Endothelial cell of umbilical vein (primary cell): ENCODE results near the gene DHDH.

Experiments used
- EZH2 ChIP-seq: IDR thresholded peaks from 2 replicates; pipeline ENCODE4 v1.6.1; 2012; ENCODE audit warnings: borderline replicate concordance, low read depth, mild to moderate bottlenecking, moderate library complexity, low read length, inconsistent platforms; ENCODE audit not compliant: severe bottlenecking
- FOS ChIP-seq: IDR thresholded peaks from 2 replicates; pipeline ENCODE4 v1.6.1; 2011; ENCODE audit warnings: mild to moderate bottlenecking, low read length, moderate library complexity, borderline replicate concordance; ENCODE audit not compliant: insufficient read depth
- JUN ChIP-seq: IDR thresholded peaks from 2 replicates; pipeline ENCODE4 v1.6.1; 2011; ENCODE audit warnings: borderline replicate concordance, low read depth; ENCODE audit not compliant: insufficient read length, insufficient read depth
- MYC ChIP-seq: IDR thresholded peaks from one replicate; pipeline ENCODE4 v1.6.1; 2011; ENCODE audit warnings: mild to moderate bottlenecking, low read depth, low read length
- POLR2A ChIP-seq: IDR thresholded peaks from 2 replicates; pipeline ENCODE4 v1.6.1; 2012; ENCODE audit warnings: low read depth, mild to moderate bottlenecking, control low read depth, low read length
- POLR2AphosphoS5 ChIP-seq: IDR thresholded peaks from 2 replicates; pipeline ENCODE4 v1.6.1; 2012; ENCODE audit warnings: low read depth, mild to moderate bottlenecking, control low read depth, low read length, moderate library complexity; ENCODE audit not compliant: insufficient read depth
- TF ChIP-seq, protein P1 (sequence below), 2 donors: IDR thresholded peaks; 1 replicate in 1 of 2; 2 replicates in 1 of 2; pipeline ENCODE4 v1.5.1; 2011; ENCODE audit warnings: low read length in 2 of 2, mild to moderate bottlenecking in 2 of 2, moderate library complexity in 2 of 2, control low read depth in 1 of 2, inconsistent platforms in 1 of 2, low read depth in 1 of 2; ENCODE audit not compliant: insufficient read depth in 1 of 2; ENCODE audit errors: extremely low read depth in 1 of 2
- TF ChIP-seq, protein P2 (sequence below): IDR thresholded peaks from 2 replicates; pipeline ENCODE4 v1.6.1; 2011; ENCODE audit not compliant: insufficient read depth, insufficient read length

DNA sequence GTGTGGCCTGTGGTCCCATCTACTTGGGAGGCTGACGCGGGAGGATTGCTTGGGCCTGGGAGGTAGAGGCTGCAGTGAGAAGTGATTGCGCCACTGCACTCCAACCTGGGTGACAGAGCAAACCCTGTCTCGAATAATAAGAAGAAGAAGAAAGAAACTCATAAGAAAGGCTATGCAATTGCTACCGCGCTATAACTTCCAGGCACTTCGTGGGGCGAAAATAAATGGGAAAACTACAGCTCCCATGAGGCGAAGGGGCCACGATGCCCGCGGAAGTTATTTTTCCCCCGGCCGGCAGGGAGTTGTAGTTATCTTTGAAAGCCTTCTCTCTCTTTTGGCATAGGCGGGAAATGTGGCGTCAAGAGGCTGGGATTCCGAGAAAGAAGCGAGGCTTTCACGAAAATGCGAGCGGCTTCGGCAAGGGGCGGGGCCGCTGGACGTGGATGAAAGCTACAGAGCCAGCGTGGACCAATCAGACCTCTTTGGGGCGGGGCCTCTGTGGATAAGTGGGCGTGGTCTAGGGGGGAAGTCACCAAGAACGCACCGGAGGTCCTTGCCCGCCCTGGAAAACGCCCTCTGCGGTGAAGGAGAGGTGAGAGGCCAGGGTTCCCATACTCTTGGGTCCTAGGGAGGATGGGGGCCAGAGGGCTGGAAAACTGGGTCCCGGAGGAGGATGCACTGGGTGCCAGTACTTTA is 33.6 kb upstream of the DHDH start, which contains the start of gene NUCB1:
- TF ChIP-seq, protein P1, sequence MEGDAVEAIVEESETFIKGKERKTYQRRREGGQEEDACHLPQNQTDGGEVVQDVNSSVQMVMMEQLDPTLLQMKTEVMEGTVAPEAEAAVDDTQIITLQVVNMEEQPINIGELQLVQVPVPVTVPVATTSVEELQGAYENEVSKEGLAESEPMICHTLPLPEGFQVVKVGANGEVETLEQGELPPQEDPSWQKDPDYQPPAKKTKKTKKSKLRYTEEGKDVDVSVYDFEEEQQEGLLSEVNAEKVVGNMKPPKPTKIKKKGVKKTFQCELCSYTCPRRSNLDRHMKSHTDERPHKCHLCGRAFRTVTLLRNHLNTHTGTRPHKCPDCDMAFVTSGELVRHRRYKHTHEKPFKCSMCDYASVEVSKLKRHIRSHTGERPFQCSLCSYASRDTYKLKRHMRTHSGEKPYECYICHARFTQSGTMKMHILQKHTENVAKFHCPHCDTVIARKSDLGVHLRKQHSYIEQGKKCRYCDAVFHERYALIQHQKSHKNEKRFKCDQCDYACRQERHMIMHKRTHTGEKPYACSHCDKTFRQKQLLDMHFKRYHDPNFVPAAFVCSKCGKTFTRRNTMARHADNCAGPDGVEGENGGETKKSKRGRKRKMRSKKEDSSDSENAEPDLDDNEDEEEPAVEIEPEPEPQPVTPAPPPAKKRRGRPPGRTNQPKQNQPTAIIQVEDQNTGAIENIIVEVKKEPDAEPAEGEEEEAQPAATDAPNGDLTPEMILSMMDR (IDR thresholded peaks at IDR 0.05; ENCODE audit: extremely low read depth in 1 of 2, insufficient read depth in 1 of 2, low read depth in 1 of 2, low read length in 2 of 2): peak in 1 of 2 donors; percentile 33
- peak; percentile 30 for TF ChIP-seq POLR2A
- peak; percentile 24 for TF ChIP-seq POLR2AphosphoS5
- TF ChIP-seq EZH2: no peak
- no peak for TF ChIP-seq FOS
- no peak for TF ChIP-seq MYC
- TF ChIP-seq, protein P2, sequence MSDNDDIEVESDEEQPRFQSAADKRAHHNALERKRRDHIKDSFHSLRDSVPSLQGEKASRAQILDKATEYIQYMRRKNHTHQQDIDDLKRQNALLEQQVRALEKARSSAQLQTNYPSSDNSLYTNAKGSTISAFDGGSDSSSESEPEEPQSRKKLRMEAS: no peak
- no peak for TF ChIP-seq JUN
